Measurements from ENCODE around the gene NDUFA11. TPM values are rescaled to one million over a fixed set of nuclear protein-coding genes. Genes with fewer than 3 reads are reported as not detected.

Gene NDUFA11
- total and polyA plus RNA-seq, 2 of the 4 experiments (the other 2 are of a cell fraction): 375 to 1,276 TPM

GRCh38 chr19:5877427-5877826 is 26.2 kb downstream of the NDUFA11 start:
- Histone ChIP-seq H3K27ac (ENCODE audit: insufficient read depth, low read length) (no peak overlapping the region), H3K9me3 (ENCODE audit: control insufficient read depth, insufficient read depth, low read length) (no peaks in the 10 kb centered on the region), H3K23ac (ENCODE audit: low read depth, low read length) (no peak overlapping the region), H3K4me1 (ENCODE audit: control insufficient read depth, insufficient read depth, low read length) (peaks cover 16% of the 10 kb centered on the region), H3K79me1 (ENCODE audit: low read depth in 1 of 2, low read length in 2 of 2) (no peaks in the 10 kb centered on the region), H3K4ac (ENCODE audit: low read depth, low read length) (no peak overlapping the region), H3K9ac (ENCODE audit: low read depth, low read length) (no peak overlapping the region), H3K18ac (ENCODE audit: low read depth, low read length) (no peak overlapping the region), H3K27me3 (ENCODE audit: control insufficient read depth, insufficient read depth, low read length) (peaks cover 4% of the 10 kb centered on the region), H2BK5ac (ENCODE audit: low read depth, low read length, poor library complexity, severe bottlenecking) (no peak overlapping the region), H4K5ac (ENCODE audit: low read depth, low read length) (no peak overlapping the region), H2AFZ (replicated peaks; ENCODE audit: low read length, poor library complexity) (no peak overlapping the region), H2BK120ac (ENCODE audit: low read depth, low read length) (no peak overlapping the region), H3K14ac (replicated peaks; ENCODE audit: low read depth, low read length) (no peak overlapping the region), H2BK15ac (ENCODE audit: low read depth, low read length) (no peak overlapping the region), H3K4me3 (ENCODE audit: insufficient read depth, low read depth, low read length) (no peak overlapping the region), H3K56ac (ENCODE audit: extremely low read depth, insufficient read depth, low read length) (no peak overlapping the region), H2AK5ac (ENCODE audit: low read depth, low read length) (no peak overlapping the region), H4K91ac (ENCODE audit: insufficient read depth, low read depth, low read length) (no peak overlapping the region), H3K9me1 (ENCODE audit: insufficient read depth, low read length) (peaks cover 5% of the 10 kb centered on the region; the same call in 1 of the 2 replicates), H4K8ac (ENCODE audit: low read depth in 2 of 2, low read length in 2 of 2) (no peak overlapping the region), H4K20me1 (ENCODE audit: insufficient read depth, low read length) (no peaks in the 10 kb centered on the region), H3K36me3 (ENCODE audit: control insufficient read depth, insufficient read depth, low read length) (no peaks in the 10 kb centered on the region), H2BK20ac (ENCODE audit: low read depth, low read length) (no peak overlapping the region), H2AK9ac (replicated peaks; ENCODE audit: low read depth, low read length, poor library complexity) (no peak overlapping the region), H3K4me2 (ENCODE audit: low read depth, low read length) (no peak overlapping the region)
- no peak for DNase-seq
- TF ChIP-seq CEBPB (IDR thresholded peaks at IDR 0.05; ENCODE audit: low read depth, low read length) (no peak), POLR2A (IDR thresholded peaks at IDR 0.05; ENCODE audit: low read depth, low read length) (no peak), FOS (IDR thresholded peaks at IDR 0.05; ENCODE audit: low read depth, low read length) (no peak), RCOR1 (IDR thresholded peaks at IDR 0.05; ENCODE audit: insufficient replicate concordance, low read length) (no peak), MXI1 (IDR thresholded peaks at IDR 0.05; ENCODE audit: borderline replicate concordance, low read depth, low read length) (no peak), CHD1 (IDR thresholded peaks at IDR 0.05; ENCODE audit: low read depth, low read length) (no peak), RAD21 (IDR thresholded peaks at IDR 0.05; ENCODE audit: low read length) (no peak), NFE2L2 (IDR thresholded peaks at IDR 0.05; ENCODE audit: low read depth, low read length) (no peak), SMC3 (IDR thresholded peaks at IDR 0.05; ENCODE audit: low read depth, low read length) (no peak), RFX5 (IDR thresholded peaks at IDR 0.05; ENCODE audit: low read depth, low read length) (no peak), BHLHE40 (IDR thresholded peaks at IDR 0.05; ENCODE audit: low read depth, low read length) (no peak), USF2 (IDR thresholded peaks at IDR 0.05; ENCODE audit: low read depth, low read length) (no peak)
- ChIA-PET CTCF (interaction anchor here (1.3 kb wide), 1 partner anchor 73 kb away, joined by 7 read pairs; the partner anchor contains the start of gene NRTN), POLR2A (ENCODE audit: unreplicated experiment) (no interaction called here)
- BruUV-seq (replicated peaks): no TSS peak
- 90% methylated on average over 2 of the region's 8 CpGs; no CpG with 5 or more reads in 1 of the 2 experiments for WGBS, 2 experiments (ENCODE audit: extremely low coverage in 2 of 2, insufficient read length in 1 of 2)
- dilution Hi-C loops (cut with HindIII; ENCODE audit: low sequenced_read_pairs, unreplicated experiment): no loop called here
- intact Hi-C loops (cut with micrococcal nuclease): no loop called here
- ATAC-seq (ENCODE audit: low read depth): no peak
- in situ Hi-C loops (cut with MboI; ENCODE audit: low sequenced_read_pairs): no loop called here
